ENCODE results near the gene LONRF2.

LONRF2 gene

GRCh38 chr2:100264121-100264520 lies 58.2 kb downstream of the LONRF2 start:
- no peak overlapping the region for H3K4me3 ChIP-seq (ENCODE audit: low read length)
- DNase-seq (ENCODE audit: low read depth), result no peak
- TF ChIP-seq, protein P1, sequence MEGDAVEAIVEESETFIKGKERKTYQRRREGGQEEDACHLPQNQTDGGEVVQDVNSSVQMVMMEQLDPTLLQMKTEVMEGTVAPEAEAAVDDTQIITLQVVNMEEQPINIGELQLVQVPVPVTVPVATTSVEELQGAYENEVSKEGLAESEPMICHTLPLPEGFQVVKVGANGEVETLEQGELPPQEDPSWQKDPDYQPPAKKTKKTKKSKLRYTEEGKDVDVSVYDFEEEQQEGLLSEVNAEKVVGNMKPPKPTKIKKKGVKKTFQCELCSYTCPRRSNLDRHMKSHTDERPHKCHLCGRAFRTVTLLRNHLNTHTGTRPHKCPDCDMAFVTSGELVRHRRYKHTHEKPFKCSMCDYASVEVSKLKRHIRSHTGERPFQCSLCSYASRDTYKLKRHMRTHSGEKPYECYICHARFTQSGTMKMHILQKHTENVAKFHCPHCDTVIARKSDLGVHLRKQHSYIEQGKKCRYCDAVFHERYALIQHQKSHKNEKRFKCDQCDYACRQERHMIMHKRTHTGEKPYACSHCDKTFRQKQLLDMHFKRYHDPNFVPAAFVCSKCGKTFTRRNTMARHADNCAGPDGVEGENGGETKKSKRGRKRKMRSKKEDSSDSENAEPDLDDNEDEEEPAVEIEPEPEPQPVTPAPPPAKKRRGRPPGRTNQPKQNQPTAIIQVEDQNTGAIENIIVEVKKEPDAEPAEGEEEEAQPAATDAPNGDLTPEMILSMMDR (conservative IDR thresholded peaks at IDR 0.05; ENCODE audit: low read depth, low read length), result no peak

DNA sequence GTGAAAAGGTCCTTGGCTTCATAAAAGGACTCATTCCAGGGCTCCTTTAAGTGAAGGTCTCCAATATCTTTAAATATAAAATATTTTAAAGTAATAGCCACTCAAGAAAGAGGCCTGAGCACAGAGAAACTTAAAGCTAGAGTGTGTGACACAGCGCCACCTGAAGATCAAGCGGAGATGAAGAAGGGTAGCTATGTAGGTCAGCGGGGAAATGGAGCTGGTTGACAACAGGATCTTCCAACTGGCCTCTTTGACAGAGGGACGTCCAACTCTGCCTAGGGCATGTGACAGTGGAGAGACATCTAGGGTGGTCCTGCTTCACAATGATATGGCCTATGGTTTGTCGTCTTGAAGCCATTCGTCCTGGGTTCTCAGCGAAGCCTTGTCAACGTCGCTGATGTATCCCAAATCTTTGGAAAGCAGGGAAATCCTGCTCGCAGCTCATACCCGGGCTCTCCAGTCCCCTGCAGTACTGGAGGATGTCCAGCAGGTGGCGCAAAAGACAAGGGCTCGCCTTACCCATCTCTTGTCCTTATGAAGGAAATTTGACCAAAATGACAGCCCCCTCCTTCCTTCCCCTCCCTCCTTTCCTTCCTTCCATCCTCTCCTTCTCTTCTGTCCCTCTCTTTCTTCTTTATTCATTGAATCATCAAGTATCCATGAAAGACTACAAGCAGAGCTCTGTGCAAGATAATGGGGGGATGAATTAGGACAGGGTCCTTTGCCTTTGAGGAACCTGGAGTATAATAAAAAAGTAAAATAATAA lies 59.6 kb downstream of the LONRF2 start:
- H3K4me3 ChIP-seq (ENCODE audit: low read length), result no peak overlapping the region
- TF ChIP-seq, protein P1 (conservative IDR thresholded peaks at IDR 0.05; ENCODE audit: low read depth, low read length), result peak; percentile 98
- no peak for DNase-seq (ENCODE audit: low read depth)

DNA sequence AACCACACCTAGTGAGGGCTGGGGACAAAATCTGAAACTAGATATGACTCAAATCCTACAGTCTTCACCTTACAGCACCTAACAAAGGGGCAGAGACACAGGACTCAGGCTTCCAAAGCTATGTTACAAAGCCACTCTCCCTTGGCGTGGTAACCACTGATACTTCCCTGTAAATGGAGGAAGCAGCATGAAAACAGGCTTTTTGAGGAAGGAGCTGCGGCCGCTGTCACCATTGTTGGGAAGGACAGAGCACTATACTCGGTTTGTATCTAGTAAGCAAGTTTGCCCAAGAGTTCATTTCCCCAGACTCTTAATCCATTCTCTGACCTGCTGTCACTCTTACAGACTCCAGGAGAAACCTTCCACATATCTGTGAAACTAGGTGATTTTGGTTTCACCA lies 60.3 kb downstream of the LONRF2 start:
- H3K4me3 ChIP-seq (ENCODE audit: low read length), result no peak overlapping the region
- TF ChIP-seq, protein P1 (conservative IDR thresholded peaks at IDR 0.05; ENCODE audit: low read depth, low read length), result no peak
- DNase-seq (ENCODE audit: low read depth), result no peak

DNA sequence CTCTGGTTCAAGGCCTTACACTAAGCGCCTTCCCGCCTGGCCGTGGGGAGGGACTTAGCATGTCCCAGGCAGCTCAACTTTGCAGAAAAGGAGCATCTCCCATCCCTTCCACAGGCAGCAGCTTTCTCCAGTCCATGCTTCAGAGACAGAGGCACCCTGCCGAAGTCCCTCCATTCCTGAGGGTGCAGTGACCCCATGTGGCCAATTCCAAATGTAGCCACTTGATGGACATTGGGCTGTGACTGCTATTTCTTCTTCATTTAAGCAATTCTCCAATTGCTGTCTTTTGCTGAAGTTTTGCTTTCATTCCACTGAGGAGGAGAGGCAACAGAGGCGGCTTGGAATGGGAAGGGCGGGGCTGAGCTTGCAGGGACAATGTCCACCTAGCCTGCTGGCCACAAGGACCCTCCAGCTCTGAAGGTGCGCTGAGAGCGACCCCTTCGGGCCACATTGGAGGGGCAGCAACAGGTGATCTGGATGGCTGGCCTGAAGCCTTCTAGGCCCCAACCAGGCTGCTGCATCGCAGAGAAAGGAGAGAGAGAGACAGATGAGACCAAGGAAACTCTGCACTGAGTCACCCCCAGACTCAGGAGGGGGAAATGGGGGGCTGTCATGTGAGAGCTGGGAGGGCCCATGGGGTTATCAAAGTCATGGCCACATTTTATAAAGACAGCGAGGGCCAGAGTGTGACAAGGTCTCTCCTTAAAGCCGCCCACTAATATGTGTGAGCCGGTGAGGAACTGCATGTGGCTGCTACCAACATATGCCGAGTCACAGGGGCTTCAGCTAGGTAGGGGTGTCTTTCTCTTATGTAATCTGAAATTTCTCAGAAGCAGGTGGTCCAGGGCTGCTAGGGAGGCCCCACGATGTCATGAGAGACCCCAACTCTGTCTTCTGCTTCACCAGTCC lies 61.3 kb downstream of the LONRF2 start:
- TF ChIP-seq, protein P1 (conservative IDR thresholded peaks at IDR 0.05; ENCODE audit: low read depth, low read length), result peak; percentile 73
- DNase-seq (ENCODE audit: low read depth), result peak; percentile 39

GRCh38 chr2:100259106-100259505 lies 63.2 kb downstream of the LONRF2 start:
- no peak for DNase-seq (ENCODE audit: low read depth)
- no peak overlapping the region for H3K4me3 ChIP-seq (ENCODE audit: low read length)
- TF ChIP-seq, protein P1 (conservative IDR thresholded peaks at IDR 0.05; ENCODE audit: low read depth, low read length), result no peak

More for the DNA sequence above, 61.3 kb downstream of the LONRF2 start:
- H3K4me3 ChIP-seq (ENCODE audit: low read length), result no peak overlapping the region

DNA sequence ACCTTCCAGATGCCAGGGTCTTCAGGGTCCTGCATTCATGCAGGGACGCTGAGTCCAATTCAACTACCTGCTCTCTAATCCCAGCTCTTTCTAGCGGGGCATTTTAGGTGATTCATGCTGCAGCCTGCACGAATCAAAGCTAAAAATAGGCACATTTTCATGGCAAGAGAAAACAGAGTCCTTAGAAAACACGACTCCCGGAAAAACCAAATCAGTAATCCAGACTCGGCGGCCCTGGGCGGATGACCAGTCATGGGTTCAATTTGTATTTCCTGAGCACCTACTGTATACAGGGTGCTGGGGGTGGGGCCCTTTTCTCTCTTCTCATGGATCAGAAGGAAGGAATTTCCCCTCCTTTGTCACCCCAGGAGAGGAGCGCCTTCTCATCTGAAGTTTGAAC lies 64.4 kb downstream of the LONRF2 start:
- H3K4me3 ChIP-seq (ENCODE audit: low read length), result no peak overlapping the region
- TF ChIP-seq, protein P1 (conservative IDR thresholded peaks at IDR 0.05; ENCODE audit: low read depth, low read length), result no peak
- DNase-seq (ENCODE audit: low read depth), result no peak
